Smooth muscle cell (in vitro differentiated cells): ENCODE results near the gene IL22RA2. TPM values are rescaled to one million over a fixed set of nuclear protein-coding genes. Genes with fewer than 3 reads are reported as not detected.

Experiments
- DNase-seq: peaks from one replicate; lab custom pipeline; 2025; ENCODE audit not compliant: unreplicated experiment; lab: John Stamatoyannopoulos, UW
- H2AFZ ChIP-seq: fragments of 200-600 bp; sonication (generic); 2 replicates; pipeline ENCODE4 v1.6.0; 2016; ENCODE audit warnings: antibody characterized with exemption, low read depth, mild to moderate bottlenecking
- H3F3A ChIP-seq: fragments of 200-600 bp; sonication (generic); 2 replicates; pipeline ENCODE4 v1.6.0; 2017; ENCODE audit warnings: antibody characterized with exemption, low read depth
- H3K27ac ChIP-seq: fragments of 200-600 bp; sonication (generic); 2 replicates; pipeline ENCODE4 v1.5.1; 2016; ENCODE audit warnings: low read depth, mild to moderate bottlenecking
- H3K27me3 ChIP-seq: fragments of 200-600 bp; sonication (generic); 2 replicates; pipeline ENCODE4 v1.6.1; 2016; ENCODE audit warnings: low read depth, mild to moderate bottlenecking
- H3K36me3 ChIP-seq: fragments of 200-600 bp; sonication (generic); 2 replicates; pipeline ENCODE4 v1.5.1; 2016; ENCODE audit warnings: low read depth
- H3K4me1 ChIP-seq: fragments of 200-600 bp; sonication (generic); 2 replicates; pipeline ENCODE4 v1.5.1; 2016; ENCODE audit warnings: low read depth
- H3K4me2 ChIP-seq: fragments of 200-600 bp; sonication (generic); 2 replicates; pipeline ENCODE4 v1.6.0; 2016; ENCODE audit warnings: mild to moderate bottlenecking
- H3K4me3 ChIP-seq: fragments of 200-600 bp; sonication (generic); 2 replicates; pipeline ENCODE4 v1.5.1; 2016; ENCODE audit warnings: mild to moderate bottlenecking
- H3K79me2 ChIP-seq: fragments of 200-600 bp; sonication (generic); 2 replicates; pipeline ENCODE4 v1.6.0; 2016; ENCODE audit warnings: low read depth, mild to moderate bottlenecking
- H3K9ac ChIP-seq: fragments of 200-600 bp; sonication (generic); 2 replicates; pipeline ENCODE4 v1.6.0; 2016; ENCODE audit warnings: low read depth
- H3K9me3 ChIP-seq: fragments of 200-600 bp; sonication (generic); replicated peaks from 2 replicates; pipeline ENCODE4 v1.5.1; 2016; ENCODE audit warnings: low read depth
- H4K20me1 ChIP-seq: fragments of 200-600 bp; sonication (generic); 2 replicates; pipeline ENCODE4 v1.6.0; 2016; ENCODE audit warnings: low read depth
- CTCF ChIP-seq: fragments of 200-600 bp; sonication (generic); IDR thresholded peaks from 2 replicates; pipeline ENCODE4 v1.5.1; 2017; ENCODE audit warnings: borderline replicate concordance, mild to moderate bottlenecking, antibody characterized with exemption; ENCODE audit not compliant: insufficient read depth, poor library complexity, severe bottlenecking
- WGBS: methylation state at CpG from one replicate; pipeline ENCODE4 v1.1.7; 2016; ENCODE audit warnings: low lambda C conversion rate; 5-methylcytosine and 5-hydroxymethylcytosine counted together
- polyA plus RNA-seq: library from polyadenylated mRNA; unstranded; fragments of >200 nt; fragmentation: Nextera tagmentation; extraction: Ambion mirVana; gene quantifications from 2 replicates; pipeline ENCODE4 v1.2.1, GENCODE V29; 2016
- total RNA-seq: library from RNA; depleted of rRNA; stranded (reverse); fragments of >200 nt; gene quantifications from 2 replicates; pipeline ENCODE4 v1.2.3, GENCODE V29; 2014

IL22RA2 gene
- total and polyA plus RNA-seq, 2 experiments from 2014 or later, result not detected

- Histone ChIP-seq H3K4me3 (no peak overlapping the region), H3K36me3 (no peaks in the 10 kb centered on the region), H2AFZ (no peak overlapping the region), H3F3A (no peaks in the 10 kb centered on the region), H3K79me2 (no peaks in the 10 kb centered on the region), H3K4me2 (no peak overlapping the region), H3K4me1 (no peaks in the 10 kb centered on the region), H3K27ac (no peak overlapping the region), H3K9ac (no peak overlapping the region), H3K9me3 (no peaks in the 10 kb centered on the region), H4K20me1 (no peaks in the 10 kb centered on the region), H3K27me3 (no peaks in the 10 kb centered on the region)
- TF ChIP-seq CTCF, result no peak
- 94% methylated on average over 11 of the region's 11 CpGs for WGBS
- DNase-seq, result no peak
Measured at GRCh38 chr6:137172734-137173431, 561 bp downstream of the IL22RA2 start.

DNA sequence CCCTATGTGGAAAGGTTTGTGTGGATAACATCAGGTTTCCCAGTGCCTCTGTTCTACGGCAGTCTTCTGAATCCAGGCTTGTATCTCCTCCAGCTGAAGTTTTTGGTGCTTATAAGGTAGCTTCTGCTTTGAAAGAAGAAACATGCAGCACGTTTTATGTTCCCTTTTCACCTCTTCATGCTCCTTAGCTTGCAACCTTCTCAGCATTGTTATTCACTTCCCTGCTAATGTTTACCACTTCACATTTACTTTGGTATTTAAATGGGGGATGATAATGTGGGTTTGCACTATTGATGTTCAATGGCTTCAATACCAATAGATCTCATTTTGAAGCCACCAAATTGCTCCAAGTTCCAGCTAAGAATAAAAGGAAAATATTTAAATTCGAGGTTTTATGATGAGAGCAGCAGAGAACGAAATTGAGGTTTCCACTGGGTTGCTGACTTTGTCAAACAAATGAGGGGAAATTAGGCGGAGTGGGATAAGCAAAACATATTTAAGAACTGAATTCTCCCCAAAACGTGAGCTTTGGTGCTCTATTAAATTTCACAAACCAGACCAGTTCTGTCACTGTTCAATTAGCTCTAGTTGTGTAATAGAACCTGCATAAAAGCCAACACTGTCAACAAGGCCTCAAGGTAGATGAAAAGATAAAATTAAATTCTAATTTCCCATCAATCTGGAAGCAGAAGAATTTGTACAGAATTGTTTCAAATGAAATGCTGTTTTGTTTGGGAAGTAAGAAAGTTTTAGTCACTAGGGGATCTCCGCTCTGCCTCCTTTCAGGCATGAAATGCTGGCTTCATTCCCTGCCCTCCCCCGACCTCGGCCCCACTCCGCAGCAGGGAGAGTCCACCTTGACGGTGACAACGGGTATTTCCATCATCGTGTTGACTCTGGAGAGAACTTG is 1.4 kb downstream of the IL22RA2 start:
- Histone ChIP-seq H3F3A (no peaks in the 10 kb centered on the region), H3K9me3 (no peaks in the 10 kb centered on the region), H3K9ac (no peak overlapping the region), H3K79me2 (no peaks in the 10 kb centered on the region), H3K4me1 (no peaks in the 10 kb centered on the region), H4K20me1 (no peaks in the 10 kb centered on the region), H3K4me2 (no peak overlapping the region), H3K27ac (no peak overlapping the region), H2AFZ (no peak overlapping the region), H3K4me3 (no peak overlapping the region), H3K27me3 (no peaks in the 10 kb centered on the region), H3K36me3 (no peaks in the 10 kb centered on the region)
- no peak for TF ChIP-seq CTCF
- DNase-seq, result no peak
- 72% methylated on average over 13 of the region's 13 CpGs for whole genome bisulfite sequencing

DNA sequence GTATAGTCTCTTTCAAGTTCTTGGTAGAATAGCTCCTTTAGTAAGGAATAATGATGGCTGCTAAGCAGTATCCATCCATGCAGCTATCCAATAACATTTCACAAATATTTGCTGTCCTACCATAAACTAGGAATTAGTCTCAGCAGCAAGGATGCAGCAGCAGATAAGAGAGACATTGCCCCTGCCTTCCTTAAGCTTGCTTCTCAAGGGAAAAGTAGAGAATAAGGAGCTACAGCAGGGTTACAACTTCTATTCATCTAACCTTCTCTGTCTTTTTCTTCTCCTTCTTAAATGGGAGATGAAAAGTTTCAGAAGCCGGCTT is 2.4 kb downstream of the IL22RA2 start:
- no peak for TF ChIP-seq CTCF
- no peak overlapping the region for H3K9ac ChIP-seq
- H3K79me2 ChIP-seq, result no peaks in the 10 kb centered on the region
- H3K27me3 ChIP-seq, result no peaks in the 10 kb centered on the region
- 48% methylated on average over 1 of the region's 1 CpG for WGBS
- no peak for DNase-seq
- H3K9me3 ChIP-seq, result no peaks in the 10 kb centered on the region
- H3K4me2 ChIP-seq, result no peak overlapping the region
- H4K20me1 ChIP-seq, result no peaks in the 10 kb centered on the region
- no peak overlapping the region for H2AFZ ChIP-seq
- no peaks in the 10 kb centered on the region for H3K4me1 ChIP-seq
- no peaks in the 10 kb centered on the region for H3F3A ChIP-seq
- H3K36me3 ChIP-seq, result no peaks in the 10 kb centered on the region
- H3K4me3 ChIP-seq, result no peak overlapping the region
- H3K27ac ChIP-seq, result no peak overlapping the region
